HG02798 (cell line): ENCODE data around the gene TSHZ2.
"Not testable (repeated sequence)": the region's sequence is repeated elsewhere in the genome, so short reads cannot be mapped to it uniquely, and the experiment has no call there.

ENCODE experiments used
- ATAC-seq: cut with Tn5 transposase; IDR thresholded peaks from one replicate; pipeline ENCODE4 v1.9.1; 2021; ENCODE audit warnings: mild to moderate bottlenecking; ENCODE audit not compliant: unreplicated experiment, poor library complexity

Gene TSHZ2

GRCh38 chr20:53020834-53021233 is 48.7 kb downstream of the TSHZ2 start:
- no peak for ATAC-seq

GRCh38 chr20:53021934-53022333 is 49.8 kb downstream of the TSHZ2 start:
- no peak for ATAC-seq

- no peak for ATAC-seq
Measured at GRCh38 chr20:53023732-53024520, 51.8 kb downstream of the TSHZ2 start.

GRCh38 chr20:53024653-53025052 is 52.5 kb downstream of the TSHZ2 start:
- ATAC-seq, result not testable (repeated sequence)

- ATAC-seq, result no peak
Measured at GRCh38 chr20:53027089-53027488, 54.9 kb downstream of the TSHZ2 start.

GRCh38 chr20:53028337-53029007 is 56.3 kb downstream of the TSHZ2 start:
- ATAC-seq, result no peak

- no peak for ATAC-seq
Measured at GRCh38 chr20:53030061-53030460, 57.9 kb downstream of the TSHZ2 start.

- ATAC-seq, result no peak
Measured at GRCh38 chr20:53032046-53032445, 59.9 kb downstream of the TSHZ2 start.

- no peak for ATAC-seq
Measured at GRCh38 chr20:53032478-53032932, 60.3 kb downstream of the TSHZ2 start.

GRCh38 chr20:53033176-53033575 is 61.0 kb downstream of the TSHZ2 start:
- ATAC-seq, result no peak

GRCh38 chr20:53034899-53035298 is 62.7 kb downstream of the TSHZ2 start:
- ATAC-seq, result no peak

- ATAC-seq, result no peak
Measured at GRCh38 chr20:53036992-53037391, 64.8 kb downstream of the TSHZ2 start.

GRCh38 chr20:53037621-53038020 is 65.5 kb downstream of the TSHZ2 start:
- no peak for ATAC-seq

GRCh38 chr20:53038299-53038698 is 66.1 kb downstream of the TSHZ2 start:
- ATAC-seq, result no peak

- ATAC-seq, result no peak
Measured at GRCh38 chr20:53040693-53041589, 68.8 kb downstream of the TSHZ2 start.

- no peak for ATAC-seq
Measured at GRCh38 chr20:53042521-53042920, 70.4 kb downstream of the TSHZ2 start.

GRCh38 chr20:53044296-53044695 is 72.1 kb downstream of the TSHZ2 start:
- no peak for ATAC-seq

GRCh38 chr20:53045941-53046340 is 73.8 kb downstream of the TSHZ2 start:
- no peak for ATAC-seq

GRCh38 chr20:53047203-53047602 is 75.0 kb downstream of the TSHZ2 start:
- no peak for ATAC-seq

GRCh38 chr20:53048387-53048786 is 76.2 kb downstream of the TSHZ2 start:
- ATAC-seq, result no peak

GRCh38 chr20:53050338-53050737 is 78.2 kb downstream of the TSHZ2 start:
- no peak for ATAC-seq
